Mucosa of stomach (tissue), 1 donor: ENCODE measurements around the gene AGL.
"Not testable (repeated sequence)": the region's sequence is repeated elsewhere in the genome, so short reads cannot be mapped to it uniquely, and the experiment has no call there.

Source experiments
- H3K27me3 ChIP-seq: one replicate; pipeline ENCODE4 v1.7.0; 2013; ENCODE audit warnings: mild to moderate bottlenecking, low read length; ENCODE audit not compliant: control insufficient read depth, insufficient read depth
- H3K36me3 ChIP-seq: one replicate; pipeline ENCODE4 v1.7.0; 2013; ENCODE audit warnings: low read length; ENCODE audit not compliant: control insufficient read depth, insufficient read depth
- H3K4me1 ChIP-seq: one replicate; pipeline ENCODE4 v1.7.0; 2013; ENCODE audit warnings: mild to moderate bottlenecking, low read length; ENCODE audit not compliant: control insufficient read depth, insufficient read depth
- H3K4me3 ChIP-seq: one replicate; pipeline ENCODE4 v1.7.0; 2013; ENCODE audit warnings: low read length
- H3K9ac ChIP-seq: one replicate; pipeline ENCODE4 v1.7.0; 2013; ENCODE audit warnings: mild to moderate bottlenecking, low read length, moderate library complexity
- H3K9me3 ChIP-seq: one replicate; pipeline ENCODE4 v1.7.0; 2013; ENCODE audit warnings: mild to moderate bottlenecking, low read length, moderate library complexity; ENCODE audit not compliant: control insufficient read depth
- donor health status: Pancreatic carcinoma.

AGL gene

GRCh38 chr1:99857041-99857440 is 6.9 kb downstream of the AGL start:
- not testable (repeated sequence) for H3K9ac ChIP-seq, H3K4me3 ChIP-seq, H3K36me3 ChIP-seq, H3K9me3 ChIP-seq, H3K27me3 ChIP-seq, H3K4me1 ChIP-seq

DNA sequence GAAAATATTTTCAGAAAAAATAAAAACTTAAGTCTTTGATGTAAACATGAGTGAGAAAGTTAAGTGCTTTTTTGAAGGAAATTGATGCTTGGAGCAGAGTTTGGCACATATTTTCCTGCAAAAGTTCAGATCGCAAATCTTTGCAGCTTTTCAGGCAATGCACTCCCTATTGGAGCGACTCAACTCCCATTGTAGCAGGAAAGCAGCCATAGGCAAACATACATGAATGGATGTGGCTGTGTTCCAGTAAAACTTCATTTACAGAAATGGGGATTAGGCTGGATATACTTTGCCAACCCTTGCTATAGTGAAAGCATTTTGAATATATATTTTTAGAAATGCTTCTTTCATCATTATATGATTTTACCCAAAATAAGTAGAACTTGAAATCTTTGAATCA is 8.1 kb downstream of the AGL start:
- H3K4me3 ChIP-seq = no peak overlapping the region
- H3K9ac ChIP-seq = no peak overlapping the region
- no peaks in the 10 kb centered on the region for H3K27me3 ChIP-seq
- H3K4me1 ChIP-seq = no peaks in the 10 kb centered on the region
- H3K36me3 ChIP-seq = no peaks in the 10 kb centered on the region
- H3K9me3 ChIP-seq = no peaks in the 10 kb centered on the region

DNA sequence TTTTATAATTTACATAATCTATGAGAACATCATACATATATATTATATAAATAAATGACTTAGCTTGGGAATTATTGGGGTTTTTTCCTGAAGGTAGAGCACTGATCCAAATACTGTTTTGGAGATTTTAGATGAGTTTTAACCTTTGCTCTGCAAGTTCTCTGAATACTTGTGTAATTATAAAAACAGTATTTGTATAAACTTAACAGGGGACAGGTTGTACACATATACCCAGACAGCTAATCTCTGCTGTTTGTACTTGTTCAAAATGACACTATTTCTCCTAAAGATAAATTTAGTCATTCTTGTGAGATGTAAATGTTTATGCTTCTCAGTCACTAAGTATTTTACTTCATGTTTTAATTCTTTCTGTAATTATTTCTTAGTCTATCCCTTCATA is 8.7 kb downstream of the AGL start:
- Histone ChIP-seq H3K9ac (no peak overlapping the region), H3K4me1 (no peaks in the 10 kb centered on the region), H3K4me3 (no peak overlapping the region), H3K36me3 (no peaks in the 10 kb centered on the region), H3K9me3 (no peaks in the 10 kb centered on the region), H3K27me3 (no peaks in the 10 kb centered on the region)

DNA sequence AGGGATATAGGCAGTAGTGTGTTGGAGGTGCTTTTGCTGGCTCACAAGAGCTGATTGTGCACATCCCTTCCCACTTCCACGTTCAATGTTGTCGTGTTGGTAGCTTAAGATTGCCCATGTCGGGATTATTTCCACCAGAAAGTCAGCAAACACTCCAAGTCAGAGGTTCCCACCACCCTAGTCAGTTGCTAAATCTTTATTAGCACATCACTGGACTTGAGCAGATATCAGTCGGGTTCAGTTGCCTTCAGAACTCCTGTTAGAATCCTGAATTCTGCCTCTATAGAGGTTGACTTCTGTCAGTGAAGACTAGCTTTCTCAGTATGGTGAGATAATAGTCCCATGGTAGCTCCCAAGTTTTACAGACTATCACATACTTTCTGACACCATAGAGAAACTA is 10.5 kb downstream of the AGL start:
- Histone ChIP-seq H3K9ac (no peak overlapping the region), H3K27me3 (no peaks in the 10 kb centered on the region), H3K4me1 (no peaks in the 10 kb centered on the region), H3K4me3 (no peak overlapping the region), H3K9me3 (no peaks in the 10 kb centered on the region), H3K36me3 (no peaks in the 10 kb centered on the region)

DNA sequence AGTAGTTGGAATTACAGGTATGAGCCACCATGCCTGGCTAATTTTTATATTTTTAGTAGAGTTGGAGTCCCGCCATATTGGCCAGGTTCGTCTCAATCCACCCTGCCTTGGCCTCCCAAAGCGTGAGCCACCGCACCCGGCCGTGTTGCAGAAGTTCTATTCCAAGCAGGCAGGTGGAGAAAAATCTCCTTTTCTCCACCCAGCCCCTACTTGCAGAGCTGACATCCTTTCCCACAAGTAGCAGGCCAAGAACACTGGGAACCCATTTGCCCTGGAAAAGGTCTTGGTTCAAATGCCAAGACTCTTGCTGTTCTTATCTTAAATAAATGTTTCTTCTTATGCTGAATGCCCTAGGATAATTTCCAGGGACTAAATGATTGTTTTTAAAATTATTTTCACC is 17.5 kb downstream of the AGL start:
- no peak overlapping the region for H3K4me3 ChIP-seq
- no peaks in the 10 kb centered on the region for H3K36me3 ChIP-seq
- H3K4me1 ChIP-seq = no peaks in the 10 kb centered on the region
- no peak overlapping the region for H3K9ac ChIP-seq
- H3K27me3 ChIP-seq = no peaks in the 10 kb centered on the region
- no peaks in the 10 kb centered on the region for H3K9me3 ChIP-seq

DNA sequence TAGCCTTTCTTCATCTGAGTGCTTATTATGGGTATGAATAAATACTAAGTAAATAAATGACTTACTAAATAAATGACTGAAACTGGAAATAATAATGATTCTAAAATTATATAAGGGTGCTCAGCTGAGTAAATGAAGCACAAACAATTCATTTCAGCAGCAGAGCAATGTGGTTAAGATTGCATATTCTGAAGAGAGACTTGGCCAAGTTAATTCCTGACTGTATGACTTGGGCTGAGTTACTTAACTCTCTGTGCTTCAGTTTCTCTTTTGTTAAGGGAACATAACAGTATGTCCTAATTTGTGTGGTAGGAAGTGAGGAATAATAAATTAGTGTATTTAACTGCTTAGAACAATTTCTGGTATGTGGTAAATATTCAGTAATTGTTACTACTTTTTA is 19.1 kb downstream of the AGL start:
- Histone ChIP-seq H3K4me1 (no peaks in the 10 kb centered on the region), H3K9ac (no peak overlapping the region), H3K9me3 (no peaks in the 10 kb centered on the region), H3K4me3 (no peak overlapping the region), H3K27me3 (no peaks in the 10 kb centered on the region), H3K36me3 (no peaks in the 10 kb centered on the region)

- Histone ChIP-seq H3K27me3 (no peaks in the 10 kb centered on the region), H3K4me1 (no peaks in the 10 kb centered on the region), H3K4me3 (no peak overlapping the region), H3K9ac (no peak overlapping the region), H3K9me3 (no peaks in the 10 kb centered on the region), H3K36me3 (no peaks in the 10 kb centered on the region)
These were observed 19.6 kb downstream of the AGL start for GRCh38 chr1:99869723-99870122.

DNA sequence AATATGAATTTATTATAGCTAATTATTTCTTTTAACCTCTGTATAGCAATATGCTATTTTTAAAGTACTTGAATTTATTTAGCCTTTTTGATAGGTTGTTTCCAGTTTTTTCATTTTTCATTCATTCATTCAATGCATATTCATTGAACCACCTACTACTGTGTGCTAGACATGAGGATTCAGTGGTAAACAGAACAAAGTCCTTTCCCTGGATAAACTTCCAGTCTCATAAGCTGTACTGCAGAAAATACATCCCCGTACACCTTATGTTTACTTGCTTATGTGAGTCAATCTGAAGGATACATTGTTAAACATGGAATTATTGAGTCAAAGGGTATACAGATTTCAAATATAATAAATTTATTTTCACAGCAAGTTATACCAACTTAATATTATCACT is 21.9 kb downstream of the AGL start:
- Histone ChIP-seq H3K4me3 (no peak overlapping the region), H3K9ac (no peak overlapping the region), H3K9me3 (no peaks in the 10 kb centered on the region), H3K4me1 (no peaks in the 10 kb centered on the region), H3K36me3 (peaks cover 5% of the 10 kb centered on the region), H3K27me3 (no peaks in the 10 kb centered on the region)

GRCh38 chr1:99877568-99877967 is 27.4 kb downstream of the AGL start:
- Histone ChIP-seq H3K27me3 (no peaks in the 10 kb centered on the region), H3K9me3 (no peaks in the 10 kb centered on the region), H3K4me1 (no peaks in the 10 kb centered on the region), H3K9ac (no peak overlapping the region), H3K4me3 (no peak overlapping the region), H3K36me3 (peaks cover 5% of the 10 kb centered on the region)

DNA sequence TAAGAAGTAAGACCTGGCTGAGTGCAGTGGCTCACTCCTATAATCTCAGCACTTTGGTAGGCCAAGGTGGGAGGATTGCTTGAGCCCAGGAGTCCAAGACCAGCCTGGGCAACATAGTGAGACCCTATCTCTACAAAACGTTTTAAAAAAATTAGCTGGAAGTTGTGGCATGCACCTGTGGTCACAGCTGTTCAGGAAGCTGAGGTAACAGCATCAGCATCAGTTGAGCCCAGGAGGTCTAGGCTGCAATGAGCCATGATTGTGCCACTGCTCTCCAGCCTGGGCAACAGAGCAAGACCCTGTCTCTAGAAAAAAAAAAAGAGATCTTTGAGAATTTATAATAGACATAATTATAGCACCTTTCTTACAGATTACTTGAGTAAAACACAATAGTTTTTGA is 36.0 kb downstream of the AGL start:
- Histone ChIP-seq H3K27me3 (no peaks in the 10 kb centered on the region), H3K9ac (no peak overlapping the region), H3K9me3 (no peaks in the 10 kb centered on the region), H3K36me3 (no peaks in the 10 kb centered on the region), H3K4me1 (no peaks in the 10 kb centered on the region), H3K4me3 (no peak overlapping the region)

- H3K4me3 ChIP-seq = no peak overlapping the region
- no peaks in the 10 kb centered on the region for H3K27me3 ChIP-seq
- no peaks in the 10 kb centered on the region for H3K36me3 ChIP-seq
- no peaks in the 10 kb centered on the region for H3K9me3 ChIP-seq
- no peak overlapping the region for H3K9ac ChIP-seq
- no peaks in the 10 kb centered on the region for H3K4me1 ChIP-seq
These were observed 36.7 kb downstream of the AGL start for GRCh38 chr1:99886841-99887240.

DNA sequence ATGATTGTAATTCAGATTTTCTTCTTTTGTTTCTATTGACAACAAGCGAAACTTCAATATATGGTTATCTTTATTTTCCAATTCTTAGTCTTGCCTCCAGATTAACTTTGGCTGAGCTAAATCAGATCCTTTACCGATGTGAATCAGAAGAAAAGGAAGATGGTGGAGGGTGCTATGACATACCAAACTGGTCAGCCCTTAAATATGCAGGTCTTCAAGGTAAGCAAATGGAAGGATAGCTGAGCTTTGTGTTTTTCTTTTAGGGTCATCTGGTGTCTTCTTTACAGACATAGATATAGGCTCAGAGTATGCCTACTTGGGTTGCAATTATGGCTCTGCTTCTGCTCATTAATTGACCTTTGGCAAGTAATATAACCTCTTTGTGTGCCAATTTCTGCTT is 37.7 kb downstream of the AGL start:
- Histone ChIP-seq H3K9me3 (no peaks in the 10 kb centered on the region), H3K4me1 (no peaks in the 10 kb centered on the region), H3K27me3 (no peaks in the 10 kb centered on the region), H3K9ac (no peak overlapping the region), H3K36me3 (no peaks in the 10 kb centered on the region), H3K4me3 (no peak overlapping the region)

- no peak overlapping the region for H3K4me3 ChIP-seq
- H3K9ac ChIP-seq = no peak overlapping the region
- H3K27me3 ChIP-seq = no peaks in the 10 kb centered on the region
- H3K9me3 ChIP-seq = no peaks in the 10 kb centered on the region
- no peaks in the 10 kb centered on the region for H3K4me1 ChIP-seq
- H3K36me3 ChIP-seq = no peaks in the 10 kb centered on the region
These were observed 41.8 kb downstream of the AGL start for GRCh38 chr1:99891997-99892396.
